ENCODE measurements around the gene SEC14L2.

The SEC14L2 gene

GRCh38 chr22:30427871-30428270 is 31.1 kb downstream of the SEC14L2 start:
- peaks cover 35% of the 10 kb centered on the region in 2 experiments for H3K4me1 ChIP-seq (ENCODE audit: control insufficient read depth in 1 of 2, insufficient read depth in 1 of 2, low read depth in 1 of 2, low read length in 1 of 2)
- H3K36me3 ChIP-seq: no peaks in the 10 kb centered on the region
- TF ChIP-seq CTCF (IDR thresholded peaks at IDR 0.05): no peak
- H3K4me3 ChIP-seq (ENCODE audit: low read depth in 1 of 2, low read length in 1 of 2): no peak overlapping the region
- no peaks in the 10 kb centered on the region for H3K9me3 ChIP-seq
- H3K27me3 ChIP-seq: no peaks in the 10 kb centered on the region
- no peak overlapping the region for H3K27ac ChIP-seq

GRCh38 chr22:30429887-30430286 is 33.1 kb downstream of the SEC14L2 start:
- Histone ChIP-seq H3K27ac (no peak overlapping the region), H3K36me3 (no peaks in the 10 kb centered on the region), H3K9me3 (no peaks in the 10 kb centered on the region)

GRCh38 chr22:30430933-30431332 is 34.1 kb downstream of the SEC14L2 start:
- no peak for TF ChIP-seq CTCF (IDR thresholded peaks at IDR 0.05)
- H3K27me3 ChIP-seq: no peaks in the 10 kb centered on the region
- peaks cover 10 to 12% of the 10 kb centered on the region in 2 experiments for H3K4me1 ChIP-seq (ENCODE audit: control insufficient read depth in 1 of 2, insufficient read depth in 1 of 2, low read depth in 1 of 2, low read length in 1 of 2)
- peaks cover 3% of the 10 kb centered on the region for H3K9me3 ChIP-seq
- no peak overlapping the region for H3K4me3 ChIP-seq (ENCODE audit: low read depth in 1 of 2, low read length in 1 of 2)
- no peaks in the 10 kb centered on the region for H3K36me3 ChIP-seq
- H3K27ac ChIP-seq: no peak overlapping the region

More at GRCh38 chr22:30429887-30430286, 33.1 kb downstream of the SEC14L2 start:
- Histone ChIP-seq H3K4me1 (ENCODE audit: control insufficient read depth in 1 of 2, insufficient read depth in 1 of 2, low read depth in 1 of 2, low read length in 1 of 2) (peaks cover 17 to 18% of the 10 kb centered on the region in 2 experiments), H3K4me3 (ENCODE audit: low read depth in 1 of 2, low read length in 1 of 2) (no peak overlapping the region), H3K27me3 (no peaks in the 10 kb centered on the region)
- no peak for TF ChIP-seq CTCF (IDR thresholded peaks at IDR 0.05)

- Histone ChIP-seq H3K27me3 (peaks cover under 1% of the 10 kb centered on the region), H3K36me3 (no peaks in the 10 kb centered on the region), H3K4me1 (ENCODE audit: control insufficient read depth in 1 of 2, insufficient read depth in 1 of 2, low read depth in 1 of 2, low read length in 1 of 2) (peaks cover 3 to 5% of the 10 kb centered on the region in 2 experiments), H3K27ac (no peak overlapping the region), H3K9me3 (peaks cover 3% of the 10 kb centered on the region), H3K4me3 (ENCODE audit: low read depth in 1 of 2, low read length in 1 of 2) (no peak overlapping the region)
- TF ChIP-seq CTCF (IDR thresholded peaks at IDR 0.05): no peak
These were observed 35.3 kb downstream of the SEC14L2 start for GRCh38 chr22:30432096-30432495.

- Histone ChIP-seq H3K27me3 (peaks cover 4% of the 10 kb centered on the region), H3K4me1 (ENCODE audit: control insufficient read depth in 1 of 2, insufficient read depth in 1 of 2, low read depth in 1 of 2, low read length in 1 of 2) (peaks cover 3 to 5% of the 10 kb centered on the region in 2 experiments), H3K36me3 (no peaks in the 10 kb centered on the region), H3K27ac (no peak overlapping the region), H3K4me3 (ENCODE audit: low read depth in 1 of 2, low read length in 1 of 2) (no peak overlapping the region), H3K9me3 (peaks cover 3% of the 10 kb centered on the region)
- TF ChIP-seq CTCF (IDR thresholded peaks at IDR 0.05): no peak
These were observed 35.7 kb downstream of the SEC14L2 start for GRCh38 chr22:30432520-30432919.

- Histone ChIP-seq H3K36me3 (no peaks in the 10 kb centered on the region), H3K27ac (no peak overlapping the region), H3K4me3 (ENCODE audit: low read depth in 1 of 2, low read length in 1 of 2) (no peak overlapping the region), H3K27me3 (peaks cover 11% of the 10 kb centered on the region), H3K9me3 (peaks cover 3% of the 10 kb centered on the region), H3K4me1 (ENCODE audit: control insufficient read depth in 1 of 2, insufficient read depth in 1 of 2, low read depth in 1 of 2, low read length in 1 of 2) (peaks cover 3 to 5% of the 10 kb centered on the region in 2 experiments)
- TF ChIP-seq CTCF (IDR thresholded peaks at IDR 0.05): no peak
These were observed 36.4 kb downstream of the SEC14L2 start for GRCh38 chr22:30433227-30433626.
